IMR-90 (cell line): Measurements from ENCODE around the gene NDOR1.

Source experiments
- BHLHE40 ChIP-seq: fragments of 150-350 bp; IDR thresholded peaks from 2 replicates; pipeline ENCODE4 v1.6.1; 2016; ENCODE audit warnings: mild to moderate bottlenecking, low read depth, low read length
- CEBPB ChIP-seq: IDR thresholded peaks from 2 replicates; pipeline ENCODE4 v1.6.1; 2012; ENCODE audit warnings: low read depth, low read length, improper control_type of control experiment
- CHD1 ChIP-seq: IDR thresholded peaks from 2 replicates; pipeline ENCODE4 v1.6.1; 2012; ENCODE audit warnings: low read depth, low read length, improper control_type of control experiment
- FOS ChIP-seq: fragments of 150-350 bp; IDR thresholded peaks from 2 replicates; pipeline ENCODE4 v1.6.1; 2016; ENCODE audit warnings: low read depth, low read length
- MAZ ChIP-seq: IDR thresholded peaks from 2 replicates; pipeline ENCODE4 v1.6.1; 2012; ENCODE audit warnings: low read depth, mild to moderate bottlenecking, low read length, improper control_type of control experiment, moderate library complexity, borderline replicate concordance
- MXI1 ChIP-seq: IDR thresholded peaks from 2 replicates; pipeline ENCODE4 v1.6.1; 2012; ENCODE audit warnings: low read depth, mild to moderate bottlenecking, low read length, moderate library complexity, borderline replicate concordance
- POLR2A ChIP-seq: IDR thresholded peaks from 2 replicates; pipeline ENCODE4 v1.6.1; 2012; ENCODE audit warnings: mild to moderate bottlenecking, low read depth, low read length
- RAD21 ChIP-seq: IDR thresholded peaks from 2 replicates; pipeline ENCODE4 v1.6.1; 2012; ENCODE audit warnings: low read length, improper control_type of control experiment
- RCOR1 ChIP-seq: IDR thresholded peaks from 2 replicates; pipeline ENCODE4 v1.6.1; 2012; ENCODE audit warnings: mild to moderate bottlenecking, low read length, improper control_type of control experiment; ENCODE audit not compliant: insufficient replicate concordance
- RFX5 ChIP-seq: IDR thresholded peaks from 2 replicates; pipeline ENCODE4 v1.8.0; 2012; ENCODE audit warnings: low read depth, mild to moderate bottlenecking, low read length, moderate library complexity
- SMC3 ChIP-seq: fragments of 150-350 bp; IDR thresholded peaks from 2 replicates; pipeline ENCODE4 v1.6.1; 2016; ENCODE audit warnings: low read depth, mild to moderate bottlenecking, antibody characterized with exemption, low read length, moderate library complexity
- USF2 ChIP-seq: fragments of 150-350 bp; IDR thresholded peaks from 2 replicates; pipeline ENCODE4 v1.6.1; 2017; ENCODE audit warnings: mild to moderate bottlenecking, antibody characterized with exemption, low read length, low read depth
- TF ChIP-seq, protein P1 (sequence below): conservative IDR thresholded peaks from 2 replicates; pipeline ENCODE4 v1.5.1; 2012; ENCODE audit warnings: mild to moderate bottlenecking, low read depth, low read length, improper control_type of control experiment
- TF ChIP-seq, protein P2 (sequence below): fragments of 150-350 bp; IDR thresholded peaks from 2 replicates; pipeline ENCODE4 v1.6.1; 2016; ENCODE audit warnings: low read depth, mild to moderate bottlenecking, low read length, moderate library complexity, borderline replicate concordance

DNA sequence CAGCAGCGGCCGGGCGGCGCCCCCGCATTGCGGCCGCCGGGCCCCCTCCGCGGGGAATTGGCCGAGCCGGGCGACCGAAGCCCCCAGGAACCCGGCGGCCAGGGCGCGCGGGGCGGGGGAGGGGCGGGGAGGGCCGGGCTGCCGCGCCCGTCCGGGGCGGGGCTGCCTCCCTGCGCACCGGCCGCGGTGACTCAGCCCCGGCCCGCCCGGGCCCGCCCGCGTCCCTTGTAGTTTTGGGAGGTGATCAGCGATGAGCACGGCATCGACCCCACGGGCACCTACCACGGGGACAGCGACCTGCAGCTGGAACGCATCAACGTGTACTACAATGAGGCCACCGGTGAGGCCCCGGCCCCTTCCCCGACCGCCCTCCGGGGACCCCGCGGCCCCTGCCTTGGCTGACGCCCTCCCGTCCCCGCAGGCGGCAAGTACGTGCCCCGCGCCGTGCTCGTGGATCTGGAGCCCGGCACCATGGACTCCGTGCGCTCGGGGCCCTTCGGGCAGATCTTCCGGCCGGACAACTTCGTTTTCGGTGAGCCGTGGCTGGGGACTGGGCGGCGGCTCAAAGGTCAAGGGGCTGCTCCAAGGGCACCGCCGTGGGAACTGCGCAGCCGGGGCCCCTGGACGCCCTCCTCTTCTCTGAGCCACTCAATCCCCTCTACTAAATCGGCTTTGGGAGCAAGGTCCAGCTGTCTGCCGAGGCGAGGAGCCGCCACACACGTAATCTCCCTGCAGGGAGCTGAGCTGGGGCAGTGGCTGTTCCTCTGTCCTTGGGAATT is 36.2 kb downstream of the NDOR1 start:
- TF ChIP-seq MAZ (no peak; the same call in 1 of the 2 replicates), RAD21 (no peak), POLR2A (no peak), RFX5 (no peak), FOS (no peak), CEBPB (no peak), CHD1 (peak; percentile 60; the same call in 1 of the 2 replicates), RCOR1 (no peak), BHLHE40 (no peak), SMC3 (no peak), MXI1 (no peak), USF2 (no peak)
- TF ChIP-seq, protein P1, sequence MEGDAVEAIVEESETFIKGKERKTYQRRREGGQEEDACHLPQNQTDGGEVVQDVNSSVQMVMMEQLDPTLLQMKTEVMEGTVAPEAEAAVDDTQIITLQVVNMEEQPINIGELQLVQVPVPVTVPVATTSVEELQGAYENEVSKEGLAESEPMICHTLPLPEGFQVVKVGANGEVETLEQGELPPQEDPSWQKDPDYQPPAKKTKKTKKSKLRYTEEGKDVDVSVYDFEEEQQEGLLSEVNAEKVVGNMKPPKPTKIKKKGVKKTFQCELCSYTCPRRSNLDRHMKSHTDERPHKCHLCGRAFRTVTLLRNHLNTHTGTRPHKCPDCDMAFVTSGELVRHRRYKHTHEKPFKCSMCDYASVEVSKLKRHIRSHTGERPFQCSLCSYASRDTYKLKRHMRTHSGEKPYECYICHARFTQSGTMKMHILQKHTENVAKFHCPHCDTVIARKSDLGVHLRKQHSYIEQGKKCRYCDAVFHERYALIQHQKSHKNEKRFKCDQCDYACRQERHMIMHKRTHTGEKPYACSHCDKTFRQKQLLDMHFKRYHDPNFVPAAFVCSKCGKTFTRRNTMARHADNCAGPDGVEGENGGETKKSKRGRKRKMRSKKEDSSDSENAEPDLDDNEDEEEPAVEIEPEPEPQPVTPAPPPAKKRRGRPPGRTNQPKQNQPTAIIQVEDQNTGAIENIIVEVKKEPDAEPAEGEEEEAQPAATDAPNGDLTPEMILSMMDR, result no peak
- TF ChIP-seq, protein P2, sequence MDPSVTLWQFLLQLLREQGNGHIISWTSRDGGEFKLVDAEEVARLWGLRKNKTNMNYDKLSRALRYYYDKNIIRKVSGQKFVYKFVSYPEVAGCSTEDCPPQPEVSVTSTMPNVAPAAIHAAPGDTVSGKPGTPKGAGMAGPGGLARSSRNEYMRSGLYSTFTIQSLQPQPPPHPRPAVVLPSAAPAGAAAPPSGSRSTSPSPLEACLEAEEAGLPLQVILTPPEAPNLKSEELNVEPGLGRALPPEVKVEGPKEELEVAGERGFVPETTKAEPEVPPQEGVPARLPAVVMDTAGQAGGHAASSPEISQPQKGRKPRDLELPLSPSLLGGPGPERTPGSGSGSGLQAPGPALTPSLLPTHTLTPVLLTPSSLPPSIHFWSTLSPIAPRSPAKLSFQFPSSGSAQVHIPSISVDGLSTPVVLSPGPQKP, result no peak
